ENCODE results near the gene KCTD3.
A peak's percentile ranks its signal among the peaks of the same experiment; 100 is the strongest.

Gene KCTD3

DNA sequence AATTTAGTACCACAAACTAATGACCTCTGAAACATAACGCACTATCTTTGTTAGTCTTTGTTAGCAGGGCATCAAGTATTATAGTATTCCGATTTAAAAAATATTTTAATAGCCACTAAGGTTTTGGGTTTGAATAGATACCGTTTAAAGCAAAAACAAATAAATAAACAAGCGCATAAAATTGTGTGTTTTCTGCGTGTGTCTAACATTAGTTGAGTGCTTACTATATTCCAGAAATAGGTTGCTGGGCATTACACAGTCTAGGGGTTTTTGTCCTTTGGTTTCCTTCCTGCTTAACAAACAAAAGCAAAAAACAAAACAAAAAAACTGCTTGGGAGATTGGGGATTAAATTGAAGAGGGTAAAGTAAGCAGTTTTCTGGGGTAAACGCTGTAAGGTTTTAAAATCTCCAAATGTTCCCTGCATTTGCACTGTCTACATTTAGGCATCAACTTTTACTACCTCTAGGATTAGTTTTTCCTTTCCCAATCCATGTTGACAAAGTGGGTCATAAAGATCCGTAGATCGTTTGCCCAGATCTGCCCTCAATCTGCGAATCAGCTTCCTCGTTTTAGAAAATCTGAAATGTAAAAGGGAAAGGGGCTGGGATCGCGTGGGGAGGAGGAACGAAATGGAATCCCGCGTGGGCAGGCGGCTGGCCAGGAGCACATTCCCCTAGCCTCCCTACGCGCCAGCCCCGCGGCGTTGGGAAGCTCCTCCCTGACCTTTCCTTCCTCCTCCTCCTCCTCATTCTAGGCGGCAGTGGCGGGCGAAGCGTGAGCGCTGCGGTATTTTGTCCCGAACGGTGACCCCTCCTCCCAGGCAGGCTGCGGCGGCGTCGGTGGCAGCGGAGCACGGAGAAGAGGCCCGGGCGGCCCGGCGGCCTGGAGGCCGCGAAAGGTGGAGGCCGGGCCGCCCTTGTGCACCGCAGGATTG is at the start of gene KCTD3:
Gene KCTD3, plus strand, starts transcription at position 749 of the 935 bp plus-strand sequence. CDS start 382 bp downstream, outside the sequence.
- peak; percentile 56 for DNase-seq

DNA sequence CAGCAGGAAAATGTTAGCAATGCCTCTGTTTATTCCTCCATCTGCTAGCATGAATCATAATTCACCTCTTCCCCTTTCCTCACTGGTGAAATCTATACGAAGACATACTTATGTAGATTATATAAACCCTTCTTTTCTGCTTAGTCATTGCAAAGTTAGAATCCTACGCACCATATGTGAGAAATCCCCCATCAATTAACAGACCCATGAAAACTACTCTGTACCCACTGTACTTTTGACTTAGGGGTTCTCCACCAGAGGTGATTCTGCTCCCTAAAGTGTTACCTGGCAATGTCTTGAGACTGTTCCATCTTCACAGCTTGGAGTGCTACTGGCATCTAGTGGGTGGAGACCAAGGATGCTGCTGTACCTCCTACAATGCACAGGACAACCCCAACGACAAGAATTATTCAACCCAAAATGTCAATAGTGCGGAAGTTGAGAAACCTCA is 49.6 kb upstream of the KCTD3 start:
- DNase-seq = no peak

DNA sequence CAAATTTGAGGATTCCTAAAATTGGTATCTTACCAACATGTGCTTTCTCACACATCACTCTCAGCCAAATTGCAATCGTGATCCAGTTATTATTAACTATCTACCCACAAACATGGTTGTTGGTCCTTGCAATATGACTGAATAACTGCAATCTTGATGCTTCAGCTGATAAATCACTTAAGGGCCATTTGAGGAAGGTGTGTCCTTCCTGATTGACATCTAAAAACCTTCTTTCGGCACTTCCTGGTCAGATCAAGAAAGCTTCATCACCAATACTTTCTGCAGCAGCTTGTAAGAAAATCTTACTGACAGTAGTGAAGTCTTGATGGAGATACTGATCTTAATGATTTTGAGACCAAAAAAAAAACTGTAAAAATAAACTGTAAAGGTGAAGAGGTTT is 48.5 kb upstream of the KCTD3 start:
- DNase-seq = no peak

DNA sequence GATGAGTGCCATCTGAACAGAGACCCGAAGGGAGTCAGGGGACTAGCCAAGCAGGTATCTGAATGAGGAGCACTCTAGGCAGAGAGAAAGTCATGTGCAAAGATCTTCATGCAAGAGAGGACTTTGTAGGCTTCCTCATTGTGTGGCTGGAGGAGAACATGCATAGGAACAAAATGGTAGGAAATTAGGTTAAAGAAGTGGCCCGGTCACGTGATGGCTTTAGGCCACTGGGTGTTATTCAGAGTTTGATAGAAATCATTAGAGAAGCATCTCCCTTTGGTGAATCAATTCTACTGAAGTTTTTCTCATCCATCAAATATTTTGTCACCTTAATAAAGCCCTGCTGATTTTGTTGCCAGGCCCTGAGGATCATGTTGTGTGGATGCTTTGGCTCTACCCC is 45.8 kb upstream of the KCTD3 start:
- no peak for DNase-seq

DNA sequence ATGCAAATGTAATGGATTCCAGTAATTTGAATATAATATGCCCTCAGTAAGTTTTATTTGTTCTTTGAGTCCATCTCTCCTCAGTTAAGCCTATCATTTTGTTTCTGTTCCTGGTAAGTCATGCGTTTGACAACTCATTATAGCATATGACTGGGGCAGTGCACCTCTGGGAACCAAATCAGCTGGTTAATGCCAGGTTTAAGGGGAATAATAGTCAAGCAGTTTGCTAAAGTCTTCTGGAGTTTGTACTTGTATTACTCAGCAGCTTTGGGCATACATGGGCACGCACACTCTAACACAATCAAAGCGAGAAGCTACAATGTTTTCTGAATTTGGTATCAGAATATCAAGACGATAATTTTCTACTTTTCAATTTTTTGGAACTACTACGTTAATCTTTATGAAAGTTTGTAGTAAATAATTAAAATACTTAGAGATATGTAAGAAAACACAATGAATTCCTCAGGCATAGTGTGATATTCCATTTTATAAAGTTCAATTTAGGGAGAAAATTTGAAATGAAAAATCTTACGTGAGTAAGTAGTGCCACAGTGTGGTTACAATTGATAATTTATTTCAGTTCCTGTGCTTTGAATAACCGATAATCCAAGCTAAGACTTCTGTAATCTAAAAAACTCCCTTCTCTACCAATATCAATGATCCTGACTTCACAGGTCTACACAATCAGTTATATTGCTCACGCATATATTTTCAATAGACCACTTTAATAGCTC is 43.8 kb upstream of the KCTD3 start:
- no peak for DNase-seq

DNA sequence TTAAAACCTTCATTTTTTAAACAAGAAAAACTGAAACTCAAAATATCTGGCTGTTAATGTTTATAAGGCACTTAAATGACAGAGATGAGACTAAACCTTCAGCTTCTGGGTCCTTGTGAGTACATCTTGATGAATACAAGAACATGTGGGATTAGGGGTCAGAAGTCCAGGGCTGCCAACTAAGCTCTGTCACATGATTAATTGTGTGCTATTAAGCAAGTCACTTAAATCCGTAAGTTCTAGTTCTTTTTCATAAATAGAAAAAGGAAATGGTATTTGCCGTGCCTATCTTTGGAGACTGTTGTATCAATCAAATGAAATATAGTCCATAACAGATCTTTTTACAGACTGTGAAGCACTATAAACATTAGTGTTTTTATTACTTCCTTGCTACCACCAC is 43.2 kb upstream of the KCTD3 start:
- DNase-seq = no peak

DNA sequence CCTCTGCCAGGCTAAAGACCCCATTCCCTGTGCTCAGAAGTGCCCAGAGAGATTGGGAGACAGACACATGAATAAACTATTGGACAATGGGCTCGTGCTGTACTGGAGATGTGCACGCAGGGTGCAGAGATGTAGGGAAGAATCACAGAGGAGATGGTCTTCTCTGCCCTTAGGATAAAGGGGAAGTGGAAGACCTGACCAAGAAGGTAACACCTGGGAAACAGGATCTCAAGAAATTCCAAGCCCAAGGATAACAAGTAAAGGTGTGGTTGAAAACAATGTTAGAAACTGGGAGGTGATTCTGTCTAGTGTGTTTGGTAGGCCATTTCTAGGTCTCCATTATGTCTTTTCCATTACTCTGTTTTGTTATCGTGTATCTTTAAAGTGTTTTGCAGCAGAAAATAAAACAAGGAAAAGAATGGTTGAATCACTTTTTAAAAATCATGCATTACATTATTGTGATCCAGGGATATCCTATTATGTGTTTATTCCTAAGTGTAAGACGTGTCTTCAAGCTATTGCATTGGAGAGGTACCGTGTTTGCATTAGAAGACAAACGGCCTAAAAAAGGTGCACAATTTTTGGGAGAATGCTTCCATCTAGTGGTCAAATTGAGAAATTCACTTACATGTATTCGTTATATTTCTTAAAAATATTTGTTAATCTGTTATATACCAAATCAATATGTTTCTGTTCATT is 40.8 kb upstream of the KCTD3 start:
- peak; percentile 55 for DNase-seq

DNA sequence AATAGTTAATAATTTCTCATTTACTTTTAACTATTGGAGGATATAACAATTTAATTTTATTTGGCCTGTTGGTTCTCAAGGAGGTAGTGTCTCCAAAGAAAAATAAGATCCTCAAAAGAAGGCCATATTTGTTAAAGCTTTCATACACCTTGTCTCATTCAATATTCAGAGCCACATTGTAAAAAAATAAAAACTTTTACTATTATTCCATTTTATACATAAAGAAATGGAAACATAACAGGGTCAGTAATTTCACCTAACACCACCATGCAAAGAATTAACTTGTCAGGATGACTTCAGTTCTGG is 40.3 kb upstream of the KCTD3 start:
- no peak for DNase-seq

DNA sequence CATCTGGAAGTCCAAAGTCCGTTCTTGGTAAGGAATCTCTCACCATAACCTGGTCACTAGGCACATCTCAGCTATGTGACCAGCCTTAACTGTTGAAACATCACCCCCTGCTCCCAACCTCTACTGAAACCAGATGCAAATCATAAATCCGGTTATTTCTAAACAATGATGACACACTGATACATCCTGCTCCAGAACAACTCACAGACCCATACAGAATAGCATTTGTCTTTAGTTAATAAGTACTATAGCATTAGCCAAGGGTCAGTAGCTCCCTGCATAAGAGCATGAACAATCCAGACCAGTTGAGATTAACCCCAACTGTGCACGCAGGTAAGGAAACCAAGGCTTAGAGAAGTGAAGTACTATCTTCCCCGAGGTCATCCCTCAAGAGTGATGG is 38.0 kb upstream of the KCTD3 start:
- no peak for DNase-seq

DNA sequence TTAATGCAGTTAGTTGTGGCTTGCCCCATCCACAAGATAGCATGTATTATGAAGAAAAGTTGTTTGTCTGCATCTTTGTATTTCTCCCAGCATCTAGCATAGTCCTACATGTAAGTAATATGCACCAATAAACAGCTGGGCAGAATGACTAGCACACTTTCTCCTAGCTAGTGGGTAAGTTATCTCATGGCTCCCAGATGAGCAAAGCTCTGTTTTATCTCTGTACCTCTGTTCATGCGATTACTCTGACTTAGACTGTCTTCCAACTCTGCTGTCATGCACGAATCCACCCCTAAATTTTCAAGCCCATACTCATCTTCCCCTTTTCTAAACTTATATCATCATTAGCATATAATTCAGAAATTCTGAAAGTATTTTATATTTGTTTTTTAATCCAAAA is 37.5 kb upstream of the KCTD3 start:
- DNase-seq = no peak

DNA sequence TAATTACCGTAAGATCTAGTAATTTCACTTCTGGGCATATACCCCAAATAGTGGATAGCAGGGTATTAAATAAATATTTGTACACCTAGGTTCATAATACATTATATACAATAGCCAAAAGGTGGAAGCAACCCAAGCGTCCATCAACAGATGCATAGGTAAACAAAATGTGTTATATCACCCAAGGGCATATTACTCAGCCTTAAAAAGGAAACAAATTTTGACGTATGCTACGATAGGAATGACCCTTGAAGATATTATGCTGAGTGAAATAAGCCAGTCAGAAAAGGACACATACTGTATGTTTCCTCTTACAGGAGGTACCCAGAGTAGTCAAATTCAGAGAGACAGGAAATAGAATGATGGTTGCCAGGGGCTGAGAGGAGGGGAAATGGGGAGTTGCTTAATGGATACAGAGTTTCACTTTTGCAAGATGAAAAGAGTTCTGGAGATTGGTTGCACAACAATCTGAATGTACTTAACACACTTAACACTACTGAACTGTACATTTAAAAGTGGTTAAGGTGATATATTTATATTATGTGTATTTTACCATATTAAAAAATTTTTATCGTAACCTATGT is 36.6 kb upstream of the KCTD3 start:
- DNase-seq = no peak

DNA sequence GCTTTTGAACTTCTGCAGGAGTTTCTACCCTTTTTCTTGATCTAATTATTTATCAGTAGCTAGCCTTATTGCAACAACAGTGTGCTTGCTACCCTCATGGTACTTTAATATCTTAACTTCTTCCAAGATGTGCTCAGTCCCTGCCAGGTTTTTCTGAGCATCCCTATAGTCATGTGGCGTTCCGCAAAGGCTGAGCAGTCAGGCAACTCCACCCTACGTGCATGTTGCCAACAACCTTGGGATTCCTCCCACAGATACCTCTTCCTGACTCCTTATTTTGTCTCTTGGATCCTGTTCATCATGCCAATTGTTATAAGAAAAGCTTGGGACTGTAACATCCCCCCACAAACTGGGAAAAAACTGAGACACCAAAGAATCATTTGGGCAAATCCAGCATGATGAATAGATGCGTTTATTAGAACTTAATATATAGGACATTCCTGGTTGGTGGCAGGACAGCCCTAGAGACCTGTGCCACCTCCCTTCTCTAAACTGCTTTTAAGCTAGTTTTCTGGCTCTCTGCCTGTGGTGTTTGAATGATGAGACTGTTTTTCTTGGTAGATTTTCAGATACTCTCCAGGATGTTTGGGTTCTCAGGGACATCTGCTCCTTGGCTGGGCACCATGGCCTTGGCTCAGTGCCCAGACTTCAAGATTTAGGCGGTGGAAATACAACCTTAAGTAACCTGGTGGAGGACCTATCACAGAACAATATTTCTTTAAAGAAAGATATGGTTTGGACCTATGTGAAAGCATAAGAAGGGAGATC is 27.1 kb upstream of the KCTD3 start:
- peak; percentile 93 for DNase-seq

DNA sequence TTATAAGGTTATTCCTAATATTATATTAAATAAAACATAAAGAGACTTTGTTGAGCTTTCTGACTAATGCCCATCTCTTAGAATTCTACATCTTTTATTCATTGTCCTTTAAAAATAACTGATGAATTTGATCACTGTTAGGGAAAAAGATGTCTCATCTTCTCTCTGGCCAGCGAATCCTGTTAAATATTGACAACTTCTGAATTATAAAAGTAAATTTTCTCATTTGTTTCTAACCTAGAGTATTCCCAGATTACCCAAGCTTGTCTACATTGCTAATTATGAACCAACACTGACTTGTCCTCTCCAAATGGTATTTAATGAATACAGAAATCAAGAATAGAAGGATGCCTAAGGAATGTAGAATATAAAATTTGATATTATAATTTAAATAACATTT is 24.8 kb upstream of the KCTD3 start:
- no peak for DNase-seq

DNA sequence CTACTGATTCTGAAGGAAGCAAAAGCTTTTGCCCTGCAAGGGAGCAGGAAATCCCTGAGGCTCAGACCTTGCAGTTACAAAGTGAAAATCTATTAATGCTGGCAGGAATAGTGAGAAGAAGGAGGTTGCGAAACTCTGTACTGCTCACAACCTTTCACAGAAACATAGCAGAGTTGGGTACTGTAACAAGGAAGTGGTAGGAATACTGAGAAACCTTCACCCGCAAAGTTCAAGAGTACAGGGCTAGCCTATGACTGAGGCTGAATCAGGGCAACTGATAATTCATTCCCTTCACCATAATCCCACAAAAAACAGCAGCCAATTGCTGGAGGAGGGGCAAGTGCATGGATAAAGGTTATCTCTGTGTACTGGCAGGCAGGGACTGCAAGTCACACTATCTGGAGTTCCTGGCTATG is 23.9 kb upstream of the KCTD3 start:
- DNase-seq = no peak

DNA sequence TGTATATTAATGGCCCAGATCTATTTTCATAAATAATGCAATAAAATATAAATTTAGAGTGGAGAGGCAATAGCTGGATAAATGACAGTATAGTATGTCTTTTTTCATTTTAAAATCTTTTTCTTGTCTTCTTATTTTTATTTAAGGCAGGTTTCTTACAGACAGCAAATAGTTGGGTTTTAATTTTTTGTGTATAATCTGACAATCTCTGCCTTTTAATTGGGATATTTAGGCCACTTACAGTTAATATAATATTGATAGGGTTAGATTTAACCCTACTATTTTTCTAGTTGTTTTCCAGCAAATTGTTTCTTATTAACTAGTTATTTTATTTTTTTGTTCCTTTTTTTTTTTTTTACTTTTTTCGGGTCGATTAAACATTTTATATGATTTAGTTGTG is 23.3 kb upstream of the KCTD3 start:
- no peak for DNase-seq

DNA sequence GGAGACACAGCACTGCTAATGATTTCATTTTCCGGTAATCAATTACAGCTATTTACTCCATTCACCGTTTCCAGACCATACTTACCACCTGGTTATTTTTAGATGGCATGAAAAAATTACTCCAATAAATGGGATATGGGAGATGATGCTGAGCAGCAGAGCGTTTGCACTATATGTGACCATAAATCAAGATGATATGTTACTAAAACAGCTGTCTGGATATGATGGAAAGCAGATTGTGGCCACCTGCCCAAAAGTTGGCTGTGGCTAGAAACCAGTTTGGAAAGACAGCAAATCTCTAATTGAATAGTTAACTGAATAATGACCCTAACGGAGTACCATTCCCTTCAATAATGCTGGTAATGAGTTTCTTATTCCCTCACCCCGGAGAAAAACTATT is 22.5 kb upstream of the KCTD3 start:
- DNase-seq = peak; percentile 85

DNA sequence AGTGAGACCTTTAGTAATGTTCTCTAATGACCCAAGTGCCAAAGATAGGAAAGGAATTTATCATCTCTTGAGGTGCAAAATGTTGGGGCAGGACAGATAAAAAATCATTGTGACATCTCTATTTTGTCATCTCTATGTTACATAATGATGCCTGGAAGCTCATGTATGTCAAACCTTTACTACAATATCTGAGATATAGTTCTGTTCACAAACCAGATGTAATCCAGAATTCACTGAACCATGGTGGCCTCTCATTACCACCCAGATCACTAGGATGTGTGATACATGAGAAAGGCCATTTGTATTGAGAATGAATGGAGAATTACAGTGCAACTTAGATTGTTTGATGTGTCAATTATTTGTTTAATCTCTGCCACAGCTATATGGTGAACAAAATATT is 22.0 kb upstream of the KCTD3 start:
- DNase-seq = no peak

DNA sequence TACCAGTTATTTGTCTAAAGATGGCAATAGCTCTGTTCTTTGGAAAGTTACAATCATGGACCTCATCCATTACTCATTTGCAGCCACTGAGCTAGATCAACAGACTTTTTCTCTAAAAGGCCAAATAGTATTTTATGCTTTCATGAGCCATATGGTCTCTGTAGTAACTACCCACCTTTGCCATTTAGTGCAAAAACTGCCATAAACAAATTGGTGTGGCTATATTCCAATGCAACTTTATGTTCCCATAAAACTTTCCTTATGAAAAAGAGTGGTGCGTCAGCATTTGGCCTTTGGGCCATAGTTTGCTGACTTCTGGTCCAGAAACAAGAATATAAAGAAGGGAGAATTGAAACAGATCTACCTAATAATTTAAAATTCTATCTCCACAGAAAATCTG is 20.1 kb upstream of the KCTD3 start:
- no peak for DNase-seq

DNA sequence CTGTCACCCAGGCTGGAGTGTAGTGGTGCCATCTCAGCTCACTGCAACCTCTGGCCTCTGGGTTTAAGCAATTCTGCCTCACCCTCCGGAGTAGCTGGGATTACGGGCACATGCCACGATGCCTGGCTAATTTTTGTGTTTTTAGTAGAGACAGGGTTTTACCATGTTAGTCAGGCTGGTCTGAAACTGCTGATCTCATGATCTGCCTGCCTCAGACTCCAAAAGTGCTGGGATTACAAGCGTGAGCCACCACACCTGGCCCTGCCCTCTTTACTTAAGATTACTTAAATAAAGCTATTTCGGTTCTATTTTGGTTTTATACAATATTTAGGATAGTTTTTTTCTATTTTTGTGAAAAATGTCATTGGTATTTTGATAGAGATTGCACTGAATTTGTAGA is 15.3 kb upstream of the KCTD3 start:
- DNase-seq = no peak

DNA sequence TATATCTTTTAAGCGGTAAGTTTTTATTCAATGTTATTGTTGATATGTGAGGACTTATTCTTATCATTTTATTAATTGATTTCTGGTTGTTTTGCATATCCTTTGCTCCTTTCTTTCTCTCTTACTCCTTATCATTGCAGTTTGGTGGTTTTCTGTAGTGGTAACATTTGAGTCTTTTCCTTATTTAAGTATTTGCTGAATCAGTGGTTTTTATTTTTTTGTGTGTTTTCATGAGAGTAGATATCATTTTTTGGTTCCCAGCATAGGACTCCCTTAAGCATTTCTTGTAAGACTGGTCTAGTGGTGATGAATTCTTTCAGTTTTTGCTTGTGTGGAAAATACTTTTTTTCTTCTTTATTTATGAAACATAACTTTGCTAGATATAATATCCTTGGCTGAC is 12.2 kb upstream of the KCTD3 start:
- no peak for DNase-seq

DNA sequence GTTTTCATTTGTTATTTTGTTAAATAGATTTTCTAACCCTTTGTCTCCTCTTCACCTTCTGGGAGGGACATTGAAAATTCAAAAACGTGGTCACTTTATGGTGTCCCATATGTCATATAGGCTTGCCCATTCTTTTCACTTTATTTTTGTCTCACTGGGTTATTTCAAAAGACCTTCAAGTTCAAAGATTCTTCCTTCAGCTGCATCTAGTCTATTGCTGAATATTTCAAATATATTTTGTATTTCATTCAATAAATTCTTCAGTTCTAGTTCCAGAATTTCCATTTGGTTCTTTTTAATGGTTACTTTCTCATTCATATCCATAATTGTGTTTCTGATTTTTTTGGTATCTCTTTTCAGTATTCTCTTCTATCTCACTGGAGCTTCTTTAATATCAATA is 11.6 kb upstream of the KCTD3 start:
- DNase-seq = no peak

DNA sequence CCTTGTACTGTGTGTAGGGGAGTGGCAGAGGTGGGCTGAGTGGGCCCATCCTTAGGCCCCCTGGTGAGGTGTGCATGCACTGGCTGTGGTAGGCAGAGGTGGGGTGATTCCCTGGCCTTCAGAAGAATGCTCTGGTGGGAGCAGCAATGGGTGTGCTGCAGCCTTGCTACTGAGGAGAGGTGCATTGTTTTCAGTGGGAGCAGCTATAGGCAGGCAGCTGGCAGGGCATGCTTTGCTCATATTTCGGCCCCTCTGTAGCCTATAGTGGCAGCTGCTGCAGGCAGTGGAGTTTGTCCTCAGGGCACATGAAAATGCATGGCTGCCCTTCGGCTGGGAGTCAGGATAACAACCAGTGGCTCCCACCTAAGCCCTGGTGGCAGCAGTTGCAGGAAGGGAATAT is 10.1 kb upstream of the KCTD3 start:
- DNase-seq = no peak

DNA sequence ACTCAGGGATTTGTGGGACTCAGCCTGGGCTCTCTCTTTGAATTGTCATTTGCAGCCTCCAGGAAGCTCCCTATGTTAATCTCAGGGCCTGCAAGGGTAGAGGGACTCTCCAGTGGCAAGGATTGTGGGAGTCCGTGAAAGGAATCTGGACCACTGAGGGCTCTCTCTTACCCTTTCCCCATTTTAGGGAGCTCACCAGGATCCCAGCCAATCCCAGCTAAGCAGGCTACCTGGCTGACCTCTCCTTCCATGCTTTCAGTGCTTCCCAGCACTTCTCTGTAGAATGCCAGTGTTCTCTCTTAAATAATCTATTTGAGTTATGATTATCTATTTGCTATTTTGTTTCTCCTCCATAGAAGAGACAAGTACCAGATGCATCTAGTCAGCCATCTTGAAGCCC is 9.6 kb upstream of the KCTD3 start:
- no peak for DNase-seq
